Putamen (tissue), 1 donor: ENCODE data around the gene GZMA.
"Not testable (repeated sequence)": the region's sequence is repeated elsewhere in the genome, so short reads cannot be mapped to it uniquely, and the experiment has no call there.

Source experiments
- DNase-seq: peaks from one replicate; pipeline ENCODE4 v3.0.0-alpha.2; 2016; ENCODE audit warnings: low spot score

Gene GZMA

DNA sequence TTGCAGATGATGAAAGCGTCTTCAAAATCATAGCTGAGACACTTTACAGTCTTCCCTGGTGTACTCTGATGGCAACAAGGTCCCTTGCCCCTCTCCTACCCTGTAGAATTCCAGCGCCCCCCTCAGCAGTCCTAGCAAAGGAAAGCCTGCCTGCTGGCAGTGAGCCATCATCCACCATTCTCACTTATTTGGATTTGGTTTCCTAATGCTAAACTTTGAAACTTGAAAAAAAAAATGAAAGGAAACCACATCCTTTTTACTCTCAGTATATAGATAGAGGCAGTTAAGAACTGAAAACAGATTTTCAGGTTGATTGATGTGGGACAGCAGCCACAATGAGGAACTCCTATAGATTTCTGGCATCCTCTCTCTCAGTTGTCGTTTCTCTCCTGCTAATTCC lies at the start of gene GZMA:
GZMA (plus strand) TSS at position 299 of the 400 bp plus-strand sequence; CDS start at position 336, 37 bp downstream.
- no peak for DNase-seq

DNA sequence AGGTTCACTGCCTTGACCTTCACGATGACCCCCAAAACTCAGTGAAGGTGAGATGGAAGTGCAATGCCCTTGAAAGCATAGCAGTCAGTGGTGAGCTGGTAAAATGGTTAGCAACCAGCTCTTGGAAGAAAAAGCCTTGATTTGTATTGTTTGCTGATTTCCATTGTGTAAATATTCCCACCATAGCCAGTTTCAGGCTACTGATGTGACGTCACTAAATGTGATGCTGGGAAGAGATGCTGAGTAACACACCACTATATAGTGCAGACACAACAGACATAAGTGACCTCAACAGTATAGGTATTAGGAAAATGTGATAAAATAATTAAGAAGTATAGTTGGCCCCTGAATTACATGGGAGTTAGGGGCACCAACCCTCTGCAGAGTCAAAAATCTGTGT lies 47.3 kb upstream of the GZMA start:
- no peak for DNase-seq

GRCh38 chr5:55062039-55062779 lies 40.2 kb upstream of the GZMA start:
- DNase-seq, result no peak

- no peak for DNase-seq
Measured at GRCh38 chr5:55063220-55063863, 39.1 kb upstream of the GZMA start.

GRCh38 chr5:55063899-55064298 lies 38.5 kb upstream of the GZMA start:
- no peak for DNase-seq

DNA sequence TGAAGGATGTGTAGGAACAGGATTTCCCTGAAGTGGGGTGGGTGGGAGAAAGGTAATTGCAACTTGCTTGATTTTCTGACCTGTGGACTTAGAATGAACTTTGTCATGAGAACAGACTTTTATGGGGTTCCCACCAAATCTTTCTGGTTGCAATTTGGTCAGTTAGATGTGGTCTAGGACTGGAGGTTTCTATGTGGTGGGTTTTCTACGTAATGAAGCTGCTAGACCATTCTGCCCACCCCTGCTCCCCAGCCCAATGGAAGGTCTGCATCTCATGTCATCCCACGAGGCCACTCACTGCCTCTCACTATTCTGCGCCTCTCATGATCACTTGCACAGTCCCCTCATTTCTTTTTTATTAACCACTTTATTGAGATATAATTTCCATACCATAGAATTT lies 37.9 kb upstream of the GZMA start:
- DNase-seq, result no peak

- DNase-seq, result no peak
Measured at GRCh38 chr5:55066277-55066676, 36.2 kb upstream of the GZMA start.

DNA sequence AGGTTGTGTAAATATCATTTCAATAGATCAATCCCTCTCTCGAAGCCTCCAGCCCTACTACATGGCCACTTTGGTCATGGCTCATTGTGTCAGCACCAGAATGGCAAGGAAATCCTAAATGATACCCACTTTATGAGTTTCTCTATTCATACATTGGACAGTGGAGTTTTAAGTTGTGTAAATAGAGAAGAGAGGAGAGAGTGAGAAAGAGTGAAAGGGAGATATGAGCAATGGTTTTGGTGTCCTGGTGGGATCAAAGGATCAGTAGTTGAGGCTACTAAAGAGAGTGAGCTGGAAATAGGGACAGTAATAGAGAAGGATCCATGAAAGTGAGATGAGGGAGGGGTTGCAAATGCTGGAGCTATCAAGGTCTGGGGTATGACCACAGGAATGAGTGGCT lies 31.5 kb upstream of the GZMA start:
- DNase-seq, result no peak

DNA sequence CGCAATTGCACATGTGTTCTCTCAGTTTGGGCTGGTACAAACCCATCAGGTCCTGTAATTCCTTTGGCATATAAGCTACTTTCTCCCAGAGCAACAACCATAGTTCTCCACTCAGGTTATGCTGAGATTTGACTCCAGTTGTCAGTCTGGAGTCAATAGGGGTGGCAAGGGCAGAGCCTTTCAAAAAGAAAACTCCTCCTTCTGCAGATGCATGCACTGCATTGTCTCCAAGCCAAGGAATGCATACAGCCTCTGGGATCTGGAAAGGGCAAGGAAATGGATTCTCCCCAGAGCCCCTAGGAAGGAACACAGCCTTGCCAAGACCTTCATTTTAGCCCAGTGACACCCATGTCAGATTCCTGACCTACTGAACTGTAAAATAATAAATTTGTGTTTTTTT lies 31.0 kb upstream of the GZMA start:
- DNase-seq, result no peak

- no peak for DNase-seq
Measured at GRCh38 chr5:55072666-55073065, 29.8 kb upstream of the GZMA start.

DNA sequence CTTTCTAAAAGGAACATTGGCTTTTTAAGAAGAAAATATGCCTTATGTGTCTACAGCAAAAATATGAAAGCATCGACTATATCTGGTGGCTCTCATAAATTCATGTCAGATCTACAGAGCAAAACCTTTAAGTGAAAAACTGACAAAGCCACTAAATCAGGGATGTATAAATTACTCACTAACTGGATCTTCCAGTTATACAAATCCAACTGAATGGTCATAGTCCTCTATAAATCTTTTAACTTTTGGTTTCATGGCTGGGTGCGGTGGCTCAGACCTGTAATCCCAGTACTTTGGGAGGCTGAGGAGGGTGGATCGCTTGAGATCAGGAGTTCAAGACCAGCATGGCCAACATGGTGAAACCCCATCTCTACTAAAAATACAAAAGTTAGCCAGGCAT lies 29.2 kb upstream of the GZMA start:
- DNase-seq, result no peak

- DNase-seq, result no peak
Measured at GRCh38 chr5:55081541-55081940, 20.9 kb upstream of the GZMA start.

DNA sequence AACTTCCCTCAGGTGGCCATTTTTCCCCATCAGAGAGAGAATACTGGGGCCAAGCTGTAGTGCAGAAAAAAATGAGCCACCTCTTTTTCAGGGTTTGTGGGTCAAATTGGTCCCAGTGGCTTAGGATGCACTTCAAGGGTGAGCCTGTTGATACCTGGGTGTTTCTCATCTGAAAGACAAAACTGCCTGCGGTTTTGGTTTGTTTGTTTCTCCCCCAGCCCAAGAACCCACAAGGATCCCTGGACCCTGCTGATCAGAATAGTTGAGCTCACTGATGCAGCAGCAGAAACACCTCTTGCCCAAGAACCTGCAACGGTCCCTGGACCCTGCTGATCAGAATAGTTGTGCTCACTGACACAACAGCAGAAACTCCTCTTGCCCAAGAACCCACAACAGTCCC lies 13.1 kb upstream of the GZMA start:
- DNase-seq, result not testable (repeated sequence)

GRCh38 chr5:55091011-55091410 lies 11.4 kb upstream of the GZMA start:
- DNase-seq, result not testable (repeated sequence)

GRCh38 chr5:55096182-55096581 lies 6.3 kb upstream of the GZMA start:
- DNase-seq, result no peak

GRCh38 chr5:55096861-55097260 lies 5.6 kb upstream of the GZMA start:
- DNase-seq, result no peak

GRCh38 chr5:55101148-55101547 lies 1.3 kb upstream of the GZMA start:
- not testable (repeated sequence) for DNase-seq

- no peak for DNase-seq
Measured at GRCh38 chr5:55101556-55102276, 730 bp upstream of the GZMA start.

- no peak for DNase-seq
Measured at GRCh38 chr5:55104036-55104772, 1.8 kb downstream of the GZMA start.

DNA sequence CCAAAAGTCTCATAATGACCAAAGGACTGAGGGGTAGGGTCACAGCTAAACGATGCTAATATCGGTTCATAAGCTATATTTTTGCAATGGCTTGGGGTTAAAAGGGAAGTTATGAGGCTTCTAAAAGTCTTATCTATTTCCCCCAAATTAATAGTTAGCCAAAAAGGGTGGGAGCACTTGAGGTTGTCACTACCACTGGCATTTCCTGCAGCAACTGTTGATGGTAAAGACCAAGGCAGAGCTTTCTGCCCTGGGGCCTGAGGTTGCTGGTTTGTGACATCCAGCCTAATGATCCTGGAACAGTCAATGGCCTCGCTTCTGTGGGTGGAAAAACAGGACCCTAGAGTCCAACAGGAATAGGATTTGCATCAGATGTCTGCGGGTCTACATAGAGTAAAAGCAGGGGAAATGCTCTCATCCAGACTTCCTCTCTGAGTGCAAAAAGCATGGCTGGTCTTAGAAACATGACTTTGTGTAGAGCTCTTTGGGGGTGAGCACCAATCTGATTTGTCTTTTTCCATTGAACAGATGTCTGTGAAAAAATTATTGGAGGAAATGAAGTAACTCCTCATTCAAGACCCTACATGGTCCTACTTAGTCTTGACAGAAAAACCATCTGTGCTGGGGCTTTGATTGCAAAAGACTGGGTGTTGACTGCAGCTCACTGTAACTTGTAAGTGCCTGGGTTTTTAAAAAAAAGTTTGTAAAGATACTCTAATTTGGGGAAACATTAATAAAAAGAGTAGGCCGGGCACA lies 2.7 kb downstream of the GZMA start:
- no peak for DNase-seq

DNA sequence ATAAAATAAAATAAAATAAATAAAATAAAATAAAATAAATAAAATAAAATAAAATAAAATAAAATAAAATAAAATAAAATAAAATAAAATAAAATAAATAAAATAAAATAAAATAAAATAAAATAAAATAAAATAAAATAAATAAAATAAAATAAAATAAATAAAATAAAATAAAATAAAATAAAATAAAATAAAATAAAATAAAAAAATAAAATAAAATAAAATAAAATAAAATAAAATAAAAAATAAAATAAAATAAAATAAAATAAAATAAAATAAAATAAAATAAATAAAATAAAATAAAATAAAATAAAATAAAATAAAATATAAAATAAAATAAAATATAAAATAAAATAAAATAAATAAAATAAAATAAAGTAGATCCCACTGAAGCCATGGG lies 3.5 kb downstream of the GZMA start:
- DNase-seq, result not testable (repeated sequence)

DNA sequence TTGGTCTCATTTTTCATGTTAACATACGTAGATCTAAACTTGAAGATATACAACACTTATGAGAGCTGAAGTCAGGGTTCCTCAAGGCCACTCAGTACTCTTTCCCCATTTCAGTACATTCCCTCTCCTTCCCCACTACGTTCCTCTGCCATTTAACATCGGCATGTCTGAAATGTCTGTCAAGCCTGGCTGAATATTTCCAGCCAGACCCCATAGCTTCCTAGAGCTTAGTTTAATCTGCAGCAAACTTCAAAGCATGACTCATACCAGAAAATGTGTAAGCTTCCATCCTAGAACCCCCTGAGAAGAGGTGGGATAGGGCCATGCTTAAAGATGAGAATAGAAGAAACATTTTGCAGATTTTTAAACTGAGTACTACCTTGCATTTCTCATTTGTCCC lies 6.2 kb downstream of the GZMA start:
- DNase-seq, result no peak
